ENCODE measurements around the gene ADAM23.

ADAM23 gene

GRCh38 chr2:206445948-206446347, 2.6 kb downstream of the ADAM23 start:
- Histone ChIP-seq H3K27me3 (ENCODE audit: control insufficient read depth, insufficient read depth, low read length) (peaks cover 34% of the 10 kb centered on the region), H3K4me3 (ENCODE audit: low read depth, low read length) (no peak overlapping the region), H3K36me3 (ENCODE audit: control insufficient read depth, insufficient read depth, low read length) (no peaks in the 10 kb centered on the region), H3K9ac (ENCODE audit: low read length) (no peak overlapping the region), H3K9me3 (ENCODE audit: control insufficient read depth, insufficient read depth, low read depth, low read length) (no peaks in the 10 kb centered on the region), H3K27ac (ENCODE audit: low read depth, low read length) (no peak overlapping the region), H3K4me1 (ENCODE audit: control insufficient read depth, insufficient read depth, low read length) (peaks cover 23% of the 10 kb centered on the region)

- no peak overlapping the region for H3K27ac ChIP-seq (ENCODE audit: low read depth, low read length)
- no peaks in the 10 kb centered on the region for H3K27me3 ChIP-seq (ENCODE audit: control insufficient read depth, insufficient read depth, low read length)
- H3K4me3 ChIP-seq (ENCODE audit: low read depth, low read length) = no peak overlapping the region
These were observed 8.9 kb downstream of the ADAM23 start for GRCh38 chr2:206452242-206452641.

GRCh38 chr2:206452750-206453149, 9.4 kb downstream of the ADAM23 start:
- Histone ChIP-seq H3K4me1 (ENCODE audit: control insufficient read depth, insufficient read depth, low read length) (peaks cover 3% of the 10 kb centered on the region; the same call in 1 of the 2 replicates), H3K9me3 (ENCODE audit: control insufficient read depth, insufficient read depth, low read depth, low read length) (no peaks in the 10 kb centered on the region), H3K36me3 (ENCODE audit: control insufficient read depth, insufficient read depth, low read length) (no peaks in the 10 kb centered on the region), H3K9ac (ENCODE audit: low read length) (no peak overlapping the region), H3K4me3 (ENCODE audit: low read depth, low read length) (no peak overlapping the region), H3K27ac (ENCODE audit: low read depth, low read length) (no peak overlapping the region), H3K27me3 (ENCODE audit: control insufficient read depth, insufficient read depth, low read length) (no peaks in the 10 kb centered on the region)

More at GRCh38 chr2:206452242-206452641, 8.9 kb downstream of the ADAM23 start:
- Histone ChIP-seq H3K4me1 (ENCODE audit: control insufficient read depth, insufficient read depth, low read length) (peaks cover 8% of the 10 kb centered on the region; the same call in 1 of the 2 replicates), H3K36me3 (ENCODE audit: control insufficient read depth, insufficient read depth, low read length) (no peaks in the 10 kb centered on the region), H3K9me3 (ENCODE audit: control insufficient read depth, insufficient read depth, low read depth, low read length) (no peaks in the 10 kb centered on the region), H3K9ac (ENCODE audit: low read length) (no peak overlapping the region)

GRCh38 chr2:206456078-206456754, 12.9 kb downstream of the ADAM23 start:
- Histone ChIP-seq H3K9me3 (ENCODE audit: control insufficient read depth, insufficient read depth, low read depth, low read length) (no peaks in the 10 kb centered on the region), H3K9ac (ENCODE audit: low read length) (no peak overlapping the region), H3K27me3 (ENCODE audit: control insufficient read depth, insufficient read depth, low read length) (no peaks in the 10 kb centered on the region), H3K27ac (ENCODE audit: low read depth, low read length) (no peak overlapping the region), H3K4me1 (ENCODE audit: control insufficient read depth, insufficient read depth, low read length) (peaks cover under 1% of the 10 kb centered on the region; the same call in 1 of the 2 replicates), H3K4me3 (ENCODE audit: low read depth, low read length) (no peak overlapping the region), H3K36me3 (ENCODE audit: control insufficient read depth, insufficient read depth, low read length) (no peaks in the 10 kb centered on the region)

GRCh38 chr2:206457188-206457634, 13.9 kb downstream of the ADAM23 start:
- Histone ChIP-seq H3K36me3 (ENCODE audit: control insufficient read depth, insufficient read depth, low read length) (no peaks in the 10 kb centered on the region), H3K27ac (ENCODE audit: low read depth, low read length) (no peak overlapping the region), H3K4me3 (ENCODE audit: low read depth, low read length) (no peak overlapping the region), H3K9ac (ENCODE audit: low read length) (no peak overlapping the region), H3K4me1 (ENCODE audit: control insufficient read depth, insufficient read depth, low read length) (peaks cover 10% of the 10 kb centered on the region), H3K27me3 (ENCODE audit: control insufficient read depth, insufficient read depth, low read length) (no peaks in the 10 kb centered on the region), H3K9me3 (ENCODE audit: control insufficient read depth, insufficient read depth, low read depth, low read length) (no peaks in the 10 kb centered on the region)

GRCh38 chr2:206462240-206462854, 19.0 kb downstream of the ADAM23 start:
- H3K9ac ChIP-seq (ENCODE audit: low read length) = no peak overlapping the region
- H3K4me1 ChIP-seq (ENCODE audit: control insufficient read depth, insufficient read depth, low read length) = peaks cover 18% of the 10 kb centered on the region
- peaks cover 17% of the 10 kb centered on the region for H3K9me3 ChIP-seq (ENCODE audit: control insufficient read depth, insufficient read depth, low read depth, low read length)
- H3K4me3 ChIP-seq (ENCODE audit: low read depth, low read length) = 0 out of 2 replicates have a peak overlapping the region, but pooled peaks have one; percentile 0
- no peaks in the 10 kb centered on the region for H3K27me3 ChIP-seq (ENCODE audit: control insufficient read depth, insufficient read depth, low read length)
- no peak overlapping the region for H3K27ac ChIP-seq (ENCODE audit: low read depth, low read length)
- no peaks in the 10 kb centered on the region for H3K36me3 ChIP-seq (ENCODE audit: control insufficient read depth, insufficient read depth, low read length)

GRCh38 chr2:206463685-206464084, 20.4 kb downstream of the ADAM23 start:
- Histone ChIP-seq H3K36me3 (ENCODE audit: control insufficient read depth, insufficient read depth, low read length) (no peaks in the 10 kb centered on the region), H3K9ac (ENCODE audit: low read length) (no peak overlapping the region), H3K27ac (ENCODE audit: low read depth, low read length) (no peak overlapping the region), H3K4me1 (ENCODE audit: control insufficient read depth, insufficient read depth, low read length) (peaks cover 18% of the 10 kb centered on the region), H3K9me3 (ENCODE audit: control insufficient read depth, insufficient read depth, low read depth, low read length) (peaks cover 28% of the 10 kb centered on the region), H3K27me3 (ENCODE audit: control insufficient read depth, insufficient read depth, low read length) (no peaks in the 10 kb centered on the region), H3K4me3 (ENCODE audit: low read depth, low read length) (no peak overlapping the region)

- Histone ChIP-seq H3K27me3 (ENCODE audit: control insufficient read depth, insufficient read depth, low read length) (no peaks in the 10 kb centered on the region), H3K4me3 (ENCODE audit: low read depth, low read length) (no peak overlapping the region), H3K27ac (ENCODE audit: low read depth, low read length) (no peak overlapping the region), H3K9me3 (ENCODE audit: control insufficient read depth, insufficient read depth, low read depth, low read length) (peaks cover 28% of the 10 kb centered on the region), H3K4me1 (ENCODE audit: control insufficient read depth, insufficient read depth, low read length) (peaks cover 18% of the 10 kb centered on the region), H3K9ac (ENCODE audit: low read length) (no peak overlapping the region), H3K36me3 (ENCODE audit: control insufficient read depth, insufficient read depth, low read length) (no peaks in the 10 kb centered on the region)
These were observed 21.3 kb downstream of the ADAM23 start for GRCh38 chr2:206464597-206464996.

- no peak overlapping the region for H3K4me3 ChIP-seq (ENCODE audit: low read depth, low read length)
- no peaks in the 10 kb centered on the region for H3K36me3 ChIP-seq (ENCODE audit: control insufficient read depth, insufficient read depth, low read length)
- no peak overlapping the region for H3K9ac ChIP-seq (ENCODE audit: low read length)
- no peaks in the 10 kb centered on the region for H3K27me3 ChIP-seq (ENCODE audit: control insufficient read depth, insufficient read depth, low read length)
- no peaks in the 10 kb centered on the region for H3K4me1 ChIP-seq (ENCODE audit: control insufficient read depth, insufficient read depth, low read length)
- H3K9me3 ChIP-seq (ENCODE audit: control insufficient read depth, insufficient read depth, low read depth, low read length) = peaks cover 23% of the 10 kb centered on the region
- H3K27ac ChIP-seq (ENCODE audit: low read depth, low read length) = no peak overlapping the region
These were observed 28.3 kb downstream of the ADAM23 start for GRCh38 chr2:206471524-206472062.

- no peak overlapping the region for H3K4me3 ChIP-seq (ENCODE audit: low read depth, low read length)
These were observed 28.8 kb downstream of the ADAM23 start for GRCh38 chr2:206472094-206472493.

GRCh38 chr2:206474099-206474498, 30.8 kb downstream of the ADAM23 start:
- no peaks in the 10 kb centered on the region for H3K27me3 ChIP-seq (ENCODE audit: control insufficient read depth, insufficient read depth, low read length)
- peaks cover 4% of the 10 kb centered on the region for H3K9me3 ChIP-seq (ENCODE audit: control insufficient read depth, insufficient read depth, low read depth, low read length)
- no peaks in the 10 kb centered on the region for H3K4me1 ChIP-seq (ENCODE audit: control insufficient read depth, insufficient read depth, low read length)
- H3K4me3 ChIP-seq (ENCODE audit: low read depth, low read length) = no peak overlapping the region
- H3K27ac ChIP-seq (ENCODE audit: low read depth, low read length) = no peak overlapping the region
- H3K36me3 ChIP-seq (ENCODE audit: control insufficient read depth, insufficient read depth, low read length) = no peaks in the 10 kb centered on the region
- no peak overlapping the region for H3K9ac ChIP-seq (ENCODE audit: low read length)

More at GRCh38 chr2:206472094-206472493, 28.8 kb downstream of the ADAM23 start:
- Histone ChIP-seq H3K36me3 (ENCODE audit: control insufficient read depth, insufficient read depth, low read length) (no peaks in the 10 kb centered on the region), H3K9me3 (ENCODE audit: control insufficient read depth, insufficient read depth, low read depth, low read length) (peaks cover 18% of the 10 kb centered on the region), H3K4me1 (ENCODE audit: control insufficient read depth, insufficient read depth, low read length) (no peaks in the 10 kb centered on the region), H3K27ac (ENCODE audit: low read depth, low read length) (no peak overlapping the region), H3K27me3 (ENCODE audit: control insufficient read depth, insufficient read depth, low read length) (no peaks in the 10 kb centered on the region), H3K9ac (ENCODE audit: low read length) (no peak overlapping the region)

All from HUES6 (cell line).